Transverse colon (tissue), 3 donors: ENCODE results near the gene CCM2.

ENCODE experiments used
- EP300 ChIP-seq: sonication (generic); formaldehyde crosslinking; IDR thresholded peaks from one replicate; pipeline ENCODE4 v1.6.1; 2017; ENCODE audit warnings: antibody characterized with exemption, low read depth
- POLR2A ChIP-seq: fragments of 450-650 bp; IDR thresholded peaks from one replicate; pipeline ENCODE4 v1.6.1; 2016; ENCODE audit warnings: antibody characterized with exemption, mild to moderate bottlenecking, moderate library complexity
- TF ChIP-seq, protein P1 (sequence below), 5 experiments: fragments of 200-600 bp in 3 of 5; fragments of 450-650 bp in 2 of 5; sonication (generic) in 3 of 5; IDR thresholded peaks; 1 replicate in 2 of 5; 2 replicates in 3 of 5; pipeline ENCODE4 v1.5.1; 2016 to 2017; ENCODE audit warnings: antibody characterized with exemption in 5 of 5, inconsistent platforms in 3 of 5, mild to moderate bottlenecking in 2 of 5, moderate library complexity in 1 of 5

DNA sequence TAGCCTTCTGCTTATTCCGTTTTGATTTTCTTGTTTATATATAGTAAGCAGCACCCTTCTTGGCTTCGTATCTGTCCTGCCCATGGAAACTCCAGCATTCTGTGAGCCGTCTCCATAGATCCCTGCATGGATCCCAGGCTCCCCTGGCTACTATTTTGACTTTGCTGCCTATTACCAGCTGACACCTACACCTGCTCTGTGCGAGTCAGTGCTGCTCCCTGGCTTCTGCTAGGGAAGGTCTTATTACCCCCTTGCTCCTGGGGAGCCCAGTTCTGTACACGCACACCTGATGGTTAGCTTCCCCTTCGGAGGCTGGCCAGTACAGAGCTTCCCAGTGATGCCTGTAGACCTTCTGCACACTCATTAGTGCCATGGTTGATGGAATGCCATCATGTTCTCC, 53.4 kb downstream of the CCM2 start:
- TF ChIP-seq, protein P1, sequence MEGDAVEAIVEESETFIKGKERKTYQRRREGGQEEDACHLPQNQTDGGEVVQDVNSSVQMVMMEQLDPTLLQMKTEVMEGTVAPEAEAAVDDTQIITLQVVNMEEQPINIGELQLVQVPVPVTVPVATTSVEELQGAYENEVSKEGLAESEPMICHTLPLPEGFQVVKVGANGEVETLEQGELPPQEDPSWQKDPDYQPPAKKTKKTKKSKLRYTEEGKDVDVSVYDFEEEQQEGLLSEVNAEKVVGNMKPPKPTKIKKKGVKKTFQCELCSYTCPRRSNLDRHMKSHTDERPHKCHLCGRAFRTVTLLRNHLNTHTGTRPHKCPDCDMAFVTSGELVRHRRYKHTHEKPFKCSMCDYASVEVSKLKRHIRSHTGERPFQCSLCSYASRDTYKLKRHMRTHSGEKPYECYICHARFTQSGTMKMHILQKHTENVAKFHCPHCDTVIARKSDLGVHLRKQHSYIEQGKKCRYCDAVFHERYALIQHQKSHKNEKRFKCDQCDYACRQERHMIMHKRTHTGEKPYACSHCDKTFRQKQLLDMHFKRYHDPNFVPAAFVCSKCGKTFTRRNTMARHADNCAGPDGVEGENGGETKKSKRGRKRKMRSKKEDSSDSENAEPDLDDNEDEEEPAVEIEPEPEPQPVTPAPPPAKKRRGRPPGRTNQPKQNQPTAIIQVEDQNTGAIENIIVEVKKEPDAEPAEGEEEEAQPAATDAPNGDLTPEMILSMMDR (IDR thresholded peaks at IDR 0.05), result no peak
- TF ChIP-seq POLR2A, result no peak
- no peak for TF ChIP-seq EP300
